GM11168 (cell line): ENCODE measurements around the gene MIEF2.

Source experiments
- in situ Hi-C: fragments of 300-500 bp; cut with MboI; formaldehyde crosslinking; loops from one replicate; pipeline ENCODE4 v1.12.0; 2022; ENCODE audit warnings: low sequenced_read_pairs; ENCODE audit not compliant: unreplicated experiment

Gene MIEF2

GRCh38 chr17:18233803-18234518 is 26.5 kb upstream of the MIEF2 start:
- in situ Hi-C loops = no loop called here

- in situ Hi-C loops = no loop called here
Measured at GRCh38 chr17:18234853-18235380, 25.5 kb upstream of the MIEF2 start.

- in situ Hi-C loops = no loop called here
Measured at GRCh38 chr17:18235743-18236256, 24.7 kb upstream of the MIEF2 start.

GRCh38 chr17:18236494-18236893 is 24.0 kb upstream of the MIEF2 start:
- in situ Hi-C loops = no loop called here

GRCh38 chr17:18237461-18237860 is 23.0 kb upstream of the MIEF2 start:
- in situ Hi-C loops = no loop called here

GRCh38 chr17:18238299-18238698 is 22.2 kb upstream of the MIEF2 start:
- in situ Hi-C loops = no loop called here

- in situ Hi-C loops = no loop called here
Measured at GRCh38 chr17:18240449-18240848, 20.0 kb upstream of the MIEF2 start.

GRCh38 chr17:18241229-18241871 is 19.1 kb upstream of the MIEF2 start:
- in situ Hi-C loops = no loop called here

- in situ Hi-C loops = no loop called here
Measured at GRCh38 chr17:18245038-18245776, 15.3 kb upstream of the MIEF2 start.

- in situ Hi-C loops = no loop called here
Measured at GRCh38 chr17:18246109-18246725, 14.2 kb upstream of the MIEF2 start.

GRCh38 chr17:18246880-18247612 is 13.4 kb upstream of the MIEF2 start:
- in situ Hi-C loops = no loop called here

GRCh38 chr17:18247613-18248001 is 12.9 kb upstream of the MIEF2 start:
- in situ Hi-C loops = no loop called here

GRCh38 chr17:18248300-18248731 is 12.1 kb upstream of the MIEF2 start:
- in situ Hi-C loops = no loop called here

- in situ Hi-C loops = no loop called here
Measured at GRCh38 chr17:18248811-18249210, 11.7 kb upstream of the MIEF2 start.

- in situ Hi-C loops = no loop called here
Measured at GRCh38 chr17:18250259-18250658, 10.2 kb upstream of the MIEF2 start.

- in situ Hi-C loops = no loop called here
Measured at GRCh38 chr17:18250708-18251107, 9.8 kb upstream of the MIEF2 start.

- in situ Hi-C loops = no loop called here
Measured at GRCh38 chr17:18251204-18251603, 9.3 kb upstream of the MIEF2 start.

GRCh38 chr17:18252160-18252559 is 8.3 kb upstream of the MIEF2 start:
- in situ Hi-C loops = no loop called here

- in situ Hi-C loops = no loop called here
Measured at GRCh38 chr17:18253187-18253884, 7.1 kb upstream of the MIEF2 start.
